HG02973 (cell line): Measurements from ENCODE around the gene ZNF618.

Experiments
- ATAC-seq: cut with Tn5 transposase; IDR thresholded peaks from one replicate; pipeline ENCODE4 v1.9.1; 2021; ENCODE audit warnings: moderate library complexity; ENCODE audit not compliant: unreplicated experiment

The ZNF618 gene

GRCh38 chr9:113876151-113876992 lies at the start of gene ZNF618:
TSS of gene ZNF618 (plus strand) at chr9:113876309. CDS start at chr9:113876381, 72 bp downstream.
- no peak for ATAC-seq

- no peak for ATAC-seq
These were observed 47.9 kb upstream of the ZNF618 start for GRCh38 chr9:113828221-113828620.

- no peak for ATAC-seq
These were observed 38.8 kb upstream of the ZNF618 start for GRCh38 chr9:113837334-113837733.

GRCh38 chr9:113842086-113842485 lies 34.0 kb upstream of the ZNF618 start:
- ATAC-seq = no peak

GRCh38 chr9:113844466-113844865 lies 31.6 kb upstream of the ZNF618 start:
- ATAC-seq = no peak

- no peak for ATAC-seq
These were observed 24.8 kb upstream of the ZNF618 start for GRCh38 chr9:113851359-113851758.

- no peak for ATAC-seq
These were observed 24.2 kb upstream of the ZNF618 start for GRCh38 chr9:113851873-113852272.

- ATAC-seq = no peak
These were observed 22.8 kb upstream of the ZNF618 start for GRCh38 chr9:113853333-113853732.

- no peak for ATAC-seq
These were observed 21.8 kb upstream of the ZNF618 start for GRCh38 chr9:113854310-113854709.

- ATAC-seq = no peak
These were observed 18.2 kb upstream of the ZNF618 start for GRCh38 chr9:113857875-113858274.

GRCh38 chr9:113858282-113858681 lies 17.8 kb upstream of the ZNF618 start:
- ATAC-seq = no peak

GRCh38 chr9:113863345-113863744 lies 12.8 kb upstream of the ZNF618 start:
- ATAC-seq = no peak

- no peak for ATAC-seq
These were observed 7.6 kb upstream of the ZNF618 start for GRCh38 chr9:113868501-113868900.

- ATAC-seq = no peak
These were observed 3.5 kb upstream of the ZNF618 start for GRCh38 chr9:113872485-113873143.

GRCh38 chr9:113873446-113873845 lies 2.7 kb upstream of the ZNF618 start:
- ATAC-seq = no peak

GRCh38 chr9:113873926-113874325 lies 2.2 kb upstream of the ZNF618 start:
- ATAC-seq = no peak

GRCh38 chr9:113875459-113876150 lies 504 bp upstream of the ZNF618 start:
- no peak for ATAC-seq

- no peak for ATAC-seq
These were observed 872 bp downstream of the ZNF618 start for GRCh38 chr9:113876993-113877368.

GRCh38 chr9:113879318-113879717 lies 3.2 kb downstream of the ZNF618 start:
- no peak for ATAC-seq

- ATAC-seq = no peak
These were observed 3.8 kb downstream of the ZNF618 start for GRCh38 chr9:113879911-113880310.

GRCh38 chr9:113882181-113882580 lies 6.1 kb downstream of the ZNF618 start:
- ATAC-seq = no peak
